HG03103 (cell line): Measurements from ENCODE around the gene GSDME.

Experiments used
- ATAC-seq: cut with Tn5 transposase; IDR thresholded peaks from one replicate; pipeline ENCODE4 v1.9.1; 2021; ENCODE audit warnings: low read depth; ENCODE audit not compliant: unreplicated experiment

GSDME gene

DNA sequence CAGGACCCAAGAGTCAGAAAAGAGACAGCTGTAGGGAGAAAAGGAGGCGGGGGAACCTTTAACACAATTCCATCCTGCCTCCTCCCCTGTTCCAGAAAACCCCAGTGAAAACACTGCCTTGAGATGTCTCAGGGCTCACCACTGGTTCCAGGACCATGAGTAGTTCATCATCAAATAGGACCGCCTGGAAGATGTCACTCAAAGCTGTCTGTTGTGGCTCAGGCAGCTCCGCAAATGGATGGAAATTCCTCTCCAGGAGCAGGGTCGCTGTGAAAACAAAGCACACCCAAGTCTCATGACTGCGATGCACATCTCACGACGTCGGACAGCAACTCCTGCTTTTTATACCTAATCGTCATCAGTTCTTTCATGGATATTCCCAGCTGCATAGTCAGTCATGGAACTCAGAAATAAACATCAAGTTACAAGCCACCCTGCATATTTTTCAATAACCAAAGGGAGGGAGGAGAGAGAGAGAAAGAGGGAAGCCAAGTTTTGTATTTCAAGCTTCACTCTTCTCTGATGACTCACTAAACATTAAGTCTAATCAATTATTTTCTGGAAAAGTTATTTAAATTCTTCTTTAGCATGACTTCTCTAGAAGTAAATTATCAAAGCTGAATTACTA lies 49.2 kb downstream of the GSDME start:
- ATAC-seq, result no peak

DNA sequence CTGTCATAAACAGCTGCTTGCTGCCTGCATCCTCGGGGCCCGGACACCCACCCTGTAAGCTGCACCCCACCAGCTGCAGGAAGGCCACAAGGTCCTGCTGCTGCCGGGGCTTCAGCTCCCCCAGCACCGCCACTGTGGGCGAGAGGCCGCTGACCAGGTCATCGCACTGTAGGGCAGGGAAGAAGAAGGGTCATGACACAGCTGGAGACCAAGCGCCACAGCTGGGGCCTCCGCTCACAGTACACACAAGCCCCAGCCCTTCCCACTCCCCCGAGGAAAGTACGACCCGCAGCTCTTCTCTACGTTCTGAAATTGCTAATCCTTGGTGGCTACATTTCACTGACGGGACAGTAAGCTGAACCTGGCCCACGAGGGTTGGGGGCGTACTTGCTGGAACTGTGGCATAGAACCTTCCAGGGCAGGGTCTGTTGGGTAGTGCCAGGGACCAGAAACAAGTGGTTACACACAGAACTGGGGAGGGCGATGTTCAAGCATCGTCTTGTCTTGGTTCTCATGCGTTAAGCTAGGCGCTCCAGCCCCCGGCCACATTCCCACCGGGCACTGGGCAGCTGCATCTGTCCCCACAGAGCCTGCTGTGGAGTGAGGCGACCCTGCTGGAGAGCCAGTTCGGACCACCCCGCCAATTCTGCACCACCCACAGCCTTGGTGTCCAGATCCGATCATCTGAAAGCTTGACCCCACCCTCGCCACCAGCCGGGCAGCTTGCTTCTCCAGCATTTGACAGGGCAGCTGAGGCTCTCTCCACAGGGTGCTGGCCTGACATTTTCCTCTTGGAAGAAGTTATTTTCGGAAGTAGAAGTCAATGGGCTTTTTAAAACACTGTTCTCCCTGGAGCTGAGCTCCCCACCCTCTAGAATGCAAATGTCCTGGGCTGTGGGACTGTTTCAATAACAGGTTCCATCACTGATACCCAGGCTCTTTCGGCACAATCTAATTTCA lies 50.8 kb downstream of the GSDME start:
- no peak for ATAC-seq

DNA sequence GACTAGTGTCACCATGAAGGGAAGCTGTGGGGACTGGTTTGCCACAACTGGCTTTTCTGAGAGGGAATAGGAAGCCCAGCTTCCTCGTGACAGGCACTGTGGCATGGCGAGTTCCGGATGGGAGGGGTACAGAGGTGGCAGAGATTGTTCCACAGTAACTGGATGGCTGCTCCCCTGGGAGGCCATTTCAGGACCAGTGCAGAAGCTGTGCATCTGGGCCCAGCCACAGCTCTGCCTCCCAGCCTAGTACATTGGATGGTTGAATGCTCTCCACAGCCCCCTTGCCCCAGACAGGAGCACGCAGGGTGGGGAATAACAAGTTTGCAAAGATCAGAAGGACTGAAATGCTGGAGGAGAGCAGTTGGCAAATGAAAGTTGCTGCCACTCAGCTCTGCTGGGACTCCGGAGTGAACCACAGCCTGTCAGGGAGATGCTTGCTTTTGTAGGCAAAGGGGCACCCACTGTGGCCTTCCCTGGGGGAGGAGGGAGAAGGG lies 51.8 kb downstream of the GSDME start:
- no peak for ATAC-seq

DNA sequence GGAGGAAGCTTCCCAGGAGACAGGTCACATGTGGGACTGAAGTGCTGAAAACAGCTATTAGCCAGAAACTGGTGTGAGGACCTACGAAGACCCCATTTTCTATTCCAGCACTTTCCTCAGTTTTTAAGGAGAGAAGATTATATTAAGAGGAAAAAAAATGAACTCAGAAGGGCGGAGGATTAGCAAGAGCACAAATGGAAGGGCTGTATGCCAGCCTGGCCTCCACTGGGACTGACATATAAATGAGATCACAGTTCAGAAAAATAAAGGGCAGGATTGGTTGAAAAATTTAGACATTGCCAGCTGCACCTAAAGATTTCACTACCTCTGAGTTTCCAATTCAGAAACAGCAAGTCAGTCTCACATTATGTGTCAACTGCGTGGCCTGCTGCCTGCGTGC lies 53.0 kb downstream of the GSDME start:
- ATAC-seq, result no peak

DNA sequence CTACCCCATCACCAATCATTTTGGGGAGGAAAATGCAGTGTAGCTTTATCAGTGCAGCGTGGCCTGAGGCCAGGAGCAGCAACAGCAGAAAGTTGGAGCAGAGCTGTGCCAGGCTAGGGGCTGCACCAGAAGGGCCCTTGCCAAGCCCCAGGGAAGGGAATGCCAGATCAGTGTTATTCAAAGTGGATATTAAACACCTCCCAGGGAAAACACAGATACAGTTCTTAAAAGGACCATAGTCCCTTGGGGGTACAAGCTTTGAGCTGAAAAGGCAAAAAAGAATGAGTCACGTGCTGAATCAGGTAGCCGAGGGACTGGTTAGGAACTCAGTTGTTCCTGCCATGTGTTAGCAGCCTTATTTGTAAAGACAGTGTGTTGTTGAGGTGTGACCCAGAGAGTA lies 54.0 kb downstream of the GSDME start:
- ATAC-seq, result no peak

DNA sequence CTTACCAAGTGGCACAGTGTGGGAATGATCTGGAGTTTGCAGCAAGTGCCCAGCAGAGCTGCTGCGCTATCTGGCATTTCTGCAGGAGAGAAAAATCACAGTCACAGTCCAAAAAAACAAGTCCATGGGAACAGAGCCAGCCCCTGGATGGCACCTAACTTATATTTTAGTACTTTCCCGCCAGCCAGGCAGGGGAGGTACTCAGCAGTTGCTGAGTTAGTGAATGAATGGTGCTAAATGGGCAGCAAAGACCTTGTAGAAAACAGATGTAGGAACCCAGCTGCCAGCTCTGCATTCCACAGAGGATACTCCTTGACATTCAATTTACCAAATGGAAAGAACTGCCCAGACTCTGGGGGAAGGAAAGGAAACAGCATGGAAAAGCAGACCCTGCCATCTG lies 54.5 kb downstream of the GSDME start:
- no peak for ATAC-seq

DNA sequence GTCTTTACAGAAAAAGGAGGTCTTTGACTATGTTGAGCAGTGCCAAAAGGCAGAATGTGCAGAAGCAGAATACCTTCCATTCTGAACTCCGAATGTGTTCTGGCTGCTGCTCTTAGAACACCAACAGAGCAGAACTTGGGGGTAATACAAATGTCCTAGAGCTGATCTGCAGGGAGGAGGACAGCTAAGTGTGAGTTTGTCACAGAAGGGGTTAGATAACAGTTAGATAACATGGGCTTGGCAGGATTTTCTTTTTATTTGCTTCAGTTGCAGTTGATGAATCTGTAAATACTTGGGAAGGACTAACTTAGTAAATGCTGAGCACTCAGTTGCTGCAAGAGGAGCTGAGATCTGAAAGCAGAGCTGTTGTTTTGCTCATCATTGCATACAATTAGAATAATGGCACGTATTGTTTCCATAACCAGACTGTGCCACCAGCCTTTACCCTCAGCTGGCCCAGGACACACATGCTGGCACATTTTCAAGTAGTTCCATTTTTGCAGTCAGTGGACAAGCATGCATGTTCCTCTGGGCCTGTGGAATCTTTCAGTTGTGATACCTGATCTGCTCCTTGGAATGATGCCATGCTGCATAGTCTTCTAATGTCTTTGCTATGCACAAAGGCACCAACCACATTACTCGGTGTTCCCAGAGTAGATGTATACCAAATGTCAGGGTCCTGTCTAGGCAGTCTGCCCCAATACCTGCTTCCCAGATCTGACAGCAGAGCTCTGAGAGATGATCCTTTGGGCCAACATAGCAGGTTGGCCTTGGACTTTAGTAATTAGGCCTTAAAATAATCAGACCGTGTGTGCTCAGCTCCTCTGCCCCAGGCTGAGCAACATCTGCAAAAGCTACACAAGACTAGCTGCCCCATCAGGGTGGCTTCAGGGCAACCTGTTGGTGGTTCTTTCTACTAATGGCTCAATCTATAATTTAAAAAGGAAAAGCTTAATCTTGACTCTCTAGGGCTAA lies 55.7 kb downstream of the GSDME start:
- ATAC-seq, result no peak

DNA sequence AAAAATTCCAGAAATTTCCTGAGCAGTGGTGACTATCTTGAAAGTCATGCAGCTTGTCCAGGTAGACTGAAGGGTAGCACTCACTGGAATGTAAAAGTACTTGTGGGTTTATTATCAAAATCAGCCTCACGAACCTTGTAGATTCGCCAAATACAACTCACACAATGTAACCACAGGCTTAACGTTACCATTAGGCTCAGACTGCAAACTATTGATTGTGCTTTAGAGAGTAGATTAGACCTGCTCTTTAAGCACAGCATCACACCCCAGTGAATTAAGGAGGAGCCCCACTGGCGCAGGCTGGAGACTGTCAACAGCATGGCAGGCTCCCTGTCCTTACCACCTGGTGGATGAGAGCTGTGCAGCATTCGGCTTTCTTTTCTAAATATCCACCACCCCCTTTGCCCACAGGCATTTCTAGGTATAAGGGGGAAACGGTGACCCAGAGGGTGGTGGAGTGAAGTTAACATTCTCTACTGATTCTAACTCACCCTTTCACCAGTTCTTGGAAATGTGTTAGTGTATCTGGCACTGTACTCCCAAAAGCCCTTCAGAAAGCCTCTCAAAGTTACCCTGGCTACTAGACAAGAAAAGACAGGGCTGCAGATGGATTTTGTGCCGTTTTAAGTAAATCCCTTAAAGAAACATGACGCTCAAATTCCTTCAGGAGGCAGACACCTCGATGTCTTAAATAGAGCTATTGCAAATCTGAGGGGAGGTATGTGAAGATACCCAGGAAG lies 56.6 kb downstream of the GSDME start:
- no peak for ATAC-seq

DNA sequence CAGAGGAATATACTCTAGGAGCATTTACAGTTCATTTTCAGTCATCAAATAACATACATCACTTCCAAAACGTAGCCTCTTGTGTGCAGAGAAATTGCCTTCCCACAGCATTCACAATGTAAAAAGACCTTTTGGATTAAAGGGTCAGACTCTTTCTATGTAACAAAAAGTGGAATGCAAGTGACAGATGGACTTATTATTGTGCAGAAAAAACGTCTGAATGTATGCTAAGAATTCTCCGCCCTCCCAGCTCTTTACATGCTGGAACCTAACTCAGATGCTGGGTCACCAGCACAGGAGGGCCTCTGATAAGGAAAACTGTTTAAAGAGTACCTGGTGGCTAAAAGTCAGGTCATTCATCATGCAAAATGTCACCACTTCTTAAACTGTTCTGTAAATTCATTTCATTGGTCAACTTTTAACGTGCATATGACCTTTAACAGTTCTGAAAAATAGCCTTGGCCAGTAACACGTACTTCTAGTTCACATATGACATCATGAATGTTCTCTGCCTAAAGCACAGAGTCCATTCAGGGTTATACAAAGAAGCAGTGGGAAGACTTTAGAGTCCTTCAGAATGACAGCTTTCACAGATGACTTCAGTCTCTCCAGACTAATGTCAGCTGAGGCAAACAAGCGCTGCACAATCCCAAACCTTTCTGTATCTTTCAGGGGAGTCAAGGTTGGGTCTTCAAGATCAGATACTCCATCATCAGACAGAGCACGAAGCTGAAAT lies 58.6 kb downstream of the GSDME start:
- no peak for ATAC-seq

DNA sequence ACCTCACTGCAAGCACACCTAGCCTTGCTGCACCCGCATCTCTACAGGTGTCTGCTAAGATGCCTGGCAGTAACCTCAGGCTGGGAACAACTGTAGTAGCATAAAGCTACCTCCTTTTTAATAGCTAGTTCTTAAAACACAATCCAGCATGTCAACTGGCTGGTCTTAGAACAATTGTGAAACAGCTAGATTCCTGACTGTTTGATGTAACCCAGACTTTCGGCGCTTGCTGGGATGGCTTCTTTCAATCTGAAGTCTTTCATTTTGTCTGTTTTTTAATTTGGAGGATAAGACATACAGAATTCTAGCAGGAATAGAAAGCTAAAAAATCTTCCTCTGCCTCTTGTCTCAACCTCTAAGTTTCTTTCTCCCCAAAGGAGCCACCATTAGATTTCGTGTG lies 59.8 kb downstream of the GSDME start:
- no peak for ATAC-seq

DNA sequence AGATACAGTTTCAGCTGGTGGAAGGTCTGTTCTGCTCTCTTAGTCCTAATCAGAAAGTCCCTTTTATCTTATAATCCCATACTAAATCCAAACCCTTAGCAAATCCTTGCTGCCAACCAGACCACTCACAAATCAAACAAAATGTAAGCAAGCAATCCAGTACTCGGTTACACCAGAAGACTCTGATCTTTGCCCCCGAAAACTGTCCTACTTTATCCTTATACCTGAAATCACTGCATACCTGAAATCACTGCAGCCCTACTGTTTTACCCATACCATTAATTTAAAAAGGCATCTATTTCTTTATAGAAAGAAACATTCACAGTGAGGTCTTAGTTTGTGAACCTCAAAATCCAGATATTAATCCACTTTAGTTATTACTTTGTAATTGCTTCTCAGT lies 64.7 kb downstream of the GSDME start:
- no peak for ATAC-seq

DNA sequence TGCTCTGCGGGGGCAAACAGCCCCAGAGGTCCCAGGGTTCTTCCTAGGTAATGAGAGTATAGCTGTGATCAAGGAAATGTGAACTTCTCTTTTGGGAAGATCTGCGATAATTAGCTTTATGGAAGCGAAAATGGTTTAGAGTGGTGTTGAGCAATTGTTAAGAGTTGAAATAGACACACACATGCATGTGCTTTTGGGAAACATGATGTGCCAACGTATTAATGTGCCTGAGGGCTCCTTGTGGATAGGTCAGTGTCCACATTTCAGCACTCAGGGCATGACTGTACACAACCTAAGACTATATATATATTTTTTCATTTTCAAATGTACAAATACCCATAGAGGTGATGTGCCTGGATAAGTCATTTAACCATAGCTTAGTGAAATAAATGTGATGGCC lies 67.0 kb downstream of the GSDME start:
- no peak for ATAC-seq

DNA sequence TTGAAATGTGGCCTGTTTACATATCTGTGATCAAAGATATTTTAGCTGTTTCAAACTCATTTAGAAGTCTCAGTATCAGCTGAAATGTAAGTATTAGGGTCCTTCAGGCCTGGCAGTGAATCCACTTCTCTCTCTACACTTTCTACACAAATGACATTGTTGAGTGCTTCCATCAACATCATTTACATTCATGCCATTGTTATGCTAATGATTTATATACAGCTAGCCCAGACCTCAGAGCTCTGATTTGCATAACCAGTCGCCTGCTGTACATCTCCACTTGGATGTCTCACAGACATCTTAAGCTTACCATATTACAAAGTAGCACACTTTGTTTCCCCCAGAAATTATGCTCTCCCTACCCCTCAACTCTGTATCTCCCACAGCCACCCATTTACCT lies 71.6 kb downstream of the GSDME start:
- no peak for ATAC-seq

DNA sequence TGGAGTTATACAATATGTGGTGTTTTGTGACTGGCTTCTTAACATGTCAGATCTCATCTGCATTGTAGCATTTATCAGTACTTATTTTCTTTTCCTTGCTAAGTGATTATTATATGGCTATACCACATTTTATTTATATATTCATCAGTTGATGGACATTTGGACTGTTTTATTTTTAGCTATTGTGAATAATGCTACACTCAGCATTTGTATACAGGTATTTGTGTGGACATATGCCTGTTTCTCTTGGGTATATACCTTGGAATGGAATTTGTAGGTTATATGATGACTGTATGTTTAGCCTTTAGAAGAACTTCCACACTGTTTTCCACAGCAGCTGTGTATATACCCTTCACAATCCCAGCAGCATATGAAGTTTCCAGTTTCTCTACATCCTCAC lies 86.5 kb downstream of the GSDME start:
- no peak for ATAC-seq

DNA sequence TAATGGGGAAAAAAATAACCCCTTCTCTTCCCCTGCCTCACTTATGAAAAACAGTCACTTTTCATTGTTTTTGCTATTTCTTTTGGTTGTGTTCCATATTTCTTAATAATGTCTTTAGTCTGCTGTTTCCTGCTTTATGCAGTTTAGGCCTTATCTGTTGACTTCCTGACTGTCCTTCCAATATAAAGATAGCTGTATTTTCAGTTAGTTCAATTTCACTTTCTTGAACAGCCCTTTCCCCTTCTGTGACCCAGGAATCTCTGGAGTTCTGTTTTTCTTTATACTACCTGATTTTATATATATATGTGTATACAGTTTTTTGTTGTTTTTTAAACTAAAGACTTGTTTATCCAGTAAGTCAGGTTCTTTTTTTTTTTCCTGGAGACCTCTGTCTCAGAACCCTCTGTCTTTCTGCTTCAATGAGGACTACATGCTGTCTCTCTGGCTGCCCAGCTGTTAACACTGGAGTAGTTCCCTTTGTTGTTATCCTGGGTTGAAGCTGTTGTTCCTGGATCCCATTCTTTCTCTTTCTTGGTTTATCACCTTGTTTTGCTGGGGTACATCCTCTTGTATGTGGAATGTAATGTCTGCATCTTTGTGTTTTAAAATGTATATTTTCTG lies 87.2 kb downstream of the GSDME start:
- no peak for ATAC-seq

DNA sequence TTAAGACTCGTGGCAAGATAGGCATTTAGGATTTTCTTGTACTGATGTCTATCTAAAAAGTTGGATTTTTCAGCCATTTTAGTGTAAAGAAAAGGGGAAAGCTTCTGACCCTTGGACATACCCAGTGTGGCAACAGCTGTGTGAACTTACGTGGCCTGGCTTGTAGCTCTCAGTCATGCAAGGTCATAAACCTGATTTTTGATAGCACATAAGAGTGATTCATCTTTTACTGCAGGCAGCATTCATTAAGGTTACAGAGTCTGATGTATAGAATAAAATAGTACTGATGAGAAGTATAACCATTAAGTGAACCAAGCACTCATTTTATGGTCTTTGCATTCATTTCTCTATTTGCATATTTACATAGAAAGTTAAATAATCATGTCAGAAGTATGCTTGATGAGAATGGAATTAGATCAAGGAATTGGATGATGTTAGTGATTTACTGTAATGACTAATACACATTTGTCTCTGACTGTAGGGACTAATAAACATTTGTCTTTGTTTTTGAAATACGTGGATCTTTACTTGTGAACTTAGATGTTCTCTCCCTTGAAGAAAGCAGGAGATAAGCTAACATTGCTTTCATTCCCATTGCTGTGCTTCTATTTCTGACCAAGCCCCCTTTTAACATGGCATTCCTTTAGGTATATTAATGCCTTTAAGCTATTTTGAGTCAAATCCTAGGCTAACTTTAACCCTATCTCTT lies 88.2 kb downstream of the GSDME start:
- no peak for ATAC-seq

DNA sequence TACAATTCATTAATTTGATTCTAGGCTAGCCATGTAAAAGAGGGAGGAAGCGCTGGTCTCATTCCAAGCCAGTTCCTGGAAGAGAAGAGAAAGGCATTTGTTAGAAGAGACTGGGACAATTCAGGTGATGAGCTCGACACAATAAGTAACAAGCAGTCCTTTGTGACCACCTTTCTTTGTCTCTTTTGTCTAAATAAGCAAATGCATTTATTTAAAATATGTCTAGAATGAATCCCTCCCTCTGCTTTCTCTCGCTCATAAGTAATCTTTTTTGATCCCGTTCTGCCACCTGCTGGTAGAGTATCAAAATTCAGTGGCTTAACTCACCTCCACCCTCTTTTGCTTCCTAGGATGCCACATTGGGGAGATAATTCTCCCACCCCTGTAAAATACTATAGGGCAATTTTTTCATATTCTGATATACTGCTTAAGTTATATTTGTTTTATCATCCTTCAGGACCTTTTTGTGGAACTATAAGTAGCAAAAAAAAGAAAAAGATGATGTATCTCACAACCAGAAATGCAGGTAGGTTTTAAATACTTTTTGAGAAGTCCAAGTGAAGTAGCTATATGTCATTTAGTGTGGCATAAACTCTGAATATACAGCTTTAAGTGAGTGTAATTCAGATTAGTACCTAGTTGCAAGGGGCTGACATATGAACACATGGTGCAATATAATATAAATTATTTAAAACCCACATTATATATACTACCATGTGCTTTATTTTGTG lies 91.5 kb downstream of the GSDME start:
- no peak for ATAC-seq

DNA sequence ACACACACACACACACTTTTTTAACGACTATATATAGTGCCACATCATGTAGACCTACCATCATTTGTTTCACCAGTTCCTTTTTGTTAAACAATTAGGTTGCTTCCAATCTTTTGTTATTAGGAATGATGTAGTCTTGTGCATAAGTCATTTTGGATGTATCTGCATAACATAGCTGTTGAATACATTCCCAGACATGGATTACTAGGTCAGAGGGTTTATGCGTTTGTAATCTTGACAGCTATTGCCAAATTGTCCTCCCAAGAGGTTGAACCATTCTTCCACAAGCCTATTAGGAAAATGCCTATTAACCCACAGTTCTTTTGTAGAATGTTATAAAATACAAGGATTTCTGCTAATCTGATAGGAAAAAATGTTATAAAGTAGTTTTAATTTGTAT lies 96.7 kb downstream of the GSDME start:
- ATAC-seq, result no peak
